LNCAP (cell line): ENCODE results near the gene PHAF1.

ENCODE experiments used
- CTCF ChIP-seq: fragments of 450-650 bp; IDR thresholded peaks from 2 replicates; pipeline ENCODE4 v1.5.1; 2017; ENCODE audit warnings: mild to moderate bottlenecking

Gene PHAF1

DNA sequence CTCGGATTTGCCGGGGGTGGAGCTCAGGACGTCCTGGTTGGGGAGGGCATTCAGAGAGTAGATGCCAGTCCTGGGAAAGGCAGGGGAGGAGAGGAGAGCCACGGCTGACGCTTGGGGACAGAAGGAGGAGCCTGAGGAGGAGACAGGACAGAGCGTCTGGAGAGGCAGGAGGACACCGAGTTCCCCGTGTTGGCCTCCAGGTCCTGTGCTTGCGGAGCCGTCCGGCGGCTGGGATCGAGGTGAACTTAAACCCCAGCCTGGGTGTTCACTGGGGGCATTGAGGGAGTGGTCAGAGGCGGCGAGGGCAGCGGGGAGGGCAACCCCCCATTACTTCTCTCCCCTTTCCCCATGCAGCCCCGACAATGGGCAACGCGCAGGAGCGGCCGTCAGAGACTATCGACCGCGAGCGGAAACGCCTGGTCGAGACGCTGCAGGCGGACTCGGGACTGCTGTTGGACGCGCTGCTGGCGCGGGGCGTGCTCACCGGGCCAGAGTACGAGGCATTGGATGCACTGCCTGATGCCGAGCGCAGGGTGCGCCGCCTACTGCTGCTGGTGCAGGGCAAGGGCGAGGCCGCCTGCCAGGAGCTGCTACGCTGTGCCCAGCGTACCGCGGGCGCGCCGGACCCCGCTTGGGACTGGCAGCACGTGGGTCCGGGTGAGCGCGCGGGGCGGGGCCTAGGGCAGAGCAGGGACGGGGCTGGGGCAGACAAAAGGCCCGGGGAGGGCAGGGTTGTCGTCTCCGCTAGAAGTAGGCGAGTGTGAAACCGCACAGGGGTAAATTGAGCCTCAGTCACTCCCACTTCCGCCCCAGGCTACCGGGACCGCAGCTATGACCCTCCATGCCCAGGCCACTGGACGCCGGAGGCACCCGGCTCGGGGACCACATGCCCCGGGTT lies 64.3 kb downstream of the PHAF1 start:
- TF ChIP-seq CTCF = peak; percentile 37; the same call in 1 of the 2 replicates

DNA sequence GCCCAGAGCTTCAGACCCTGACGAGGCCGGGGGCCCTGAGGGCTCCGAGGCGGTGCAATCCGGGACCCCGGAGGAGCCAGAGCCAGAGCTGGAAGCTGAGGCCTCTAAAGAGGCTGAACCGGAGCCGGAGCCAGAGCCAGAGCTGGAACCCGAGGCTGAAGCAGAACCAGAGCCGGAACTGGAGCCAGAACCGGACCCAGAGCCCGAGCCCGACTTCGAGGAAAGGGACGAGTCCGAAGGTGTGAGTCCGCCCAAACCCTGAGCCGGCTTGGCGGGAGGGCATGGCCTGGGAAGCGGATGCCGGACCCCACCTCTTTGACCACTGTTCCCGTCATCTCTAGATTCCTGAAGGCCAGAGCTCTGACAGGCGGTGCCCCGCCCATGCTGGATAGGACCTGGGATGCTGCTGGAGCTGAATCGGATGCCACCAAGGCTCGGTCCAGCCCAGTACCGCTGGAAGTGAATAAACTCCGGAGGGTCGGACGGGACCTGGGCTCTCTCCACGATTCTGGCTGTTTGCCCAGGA lies 65.0 kb downstream of the PHAF1 start:
- TF ChIP-seq CTCF = no peak

GRCh38 chr16:67176662-67177061 lies 66.9 kb downstream of the PHAF1 start:
- TF ChIP-seq CTCF = no peak

DNA sequence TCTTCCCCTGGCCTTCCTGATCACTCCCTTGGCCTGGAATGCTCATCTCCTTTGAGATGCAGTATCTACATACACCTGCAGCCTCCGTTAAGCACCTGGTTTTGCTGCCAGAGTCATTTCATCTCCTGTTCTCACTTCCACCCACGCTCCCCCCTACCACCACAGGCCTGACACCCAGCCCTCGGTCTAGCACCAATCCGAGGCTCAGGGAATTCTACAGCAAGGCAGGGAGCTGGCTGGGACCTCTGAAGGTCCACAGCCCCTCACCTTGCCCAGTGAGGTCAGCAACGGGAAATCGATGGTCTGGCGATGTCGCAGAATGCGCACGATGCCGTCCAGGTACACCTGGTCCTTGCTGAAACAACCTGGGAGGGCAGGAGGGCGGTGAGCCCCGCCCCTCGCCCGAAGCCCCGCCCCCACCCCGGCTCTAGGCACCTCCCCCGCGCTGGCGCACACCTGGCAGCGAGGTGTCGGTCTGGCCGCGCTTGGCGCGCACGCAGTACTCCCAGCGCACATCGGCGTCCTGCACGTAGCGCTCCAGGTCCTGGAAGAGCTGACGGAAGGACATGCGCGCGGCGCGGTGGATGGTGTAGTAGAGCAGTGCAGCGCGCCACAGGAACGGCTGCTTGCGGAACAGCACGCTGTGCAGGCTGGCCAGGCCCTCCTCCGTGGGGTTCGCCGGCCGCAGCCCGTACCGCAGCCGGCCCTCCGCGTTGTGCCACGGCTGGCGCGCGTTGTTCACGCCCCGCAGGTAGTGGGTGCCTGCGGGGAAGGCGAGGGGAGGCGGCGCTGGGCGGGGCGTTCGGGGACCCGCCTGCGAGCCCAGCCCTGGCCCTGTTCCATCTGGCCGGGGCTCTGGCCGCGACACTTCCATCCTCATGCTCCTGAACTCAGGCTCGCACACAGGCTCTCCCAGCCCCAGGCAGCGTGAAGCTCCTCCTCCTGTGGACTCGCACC lies 68.3 kb downstream of the PHAF1 start:
- no peak for TF ChIP-seq CTCF

GRCh38 chr16:67179421-67180080 lies 69.8 kb downstream of the PHAF1 start:
- TF ChIP-seq CTCF = peak; percentile 33; the same call in 1 of the 2 replicates

DNA sequence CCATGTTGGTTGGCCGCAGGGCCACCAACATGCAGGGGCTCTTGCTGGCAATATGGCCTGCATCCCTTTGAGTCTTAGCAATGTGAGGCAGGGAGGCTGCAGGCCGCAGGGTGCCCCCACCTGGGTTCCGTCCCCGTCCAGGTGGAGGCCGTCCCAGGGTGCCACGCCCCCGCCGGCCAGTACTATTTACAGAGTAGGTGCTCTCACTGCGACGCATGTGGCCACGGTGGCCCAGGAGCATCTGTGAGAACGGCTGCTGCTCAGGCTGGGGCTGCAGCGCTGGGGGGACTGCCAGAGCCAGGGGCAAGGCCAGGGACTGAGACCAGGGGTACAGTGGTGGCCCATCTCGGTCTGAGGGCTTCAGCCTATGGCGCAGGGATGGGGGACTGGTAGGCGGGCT lies 70.4 kb downstream of the PHAF1 start:
- TF ChIP-seq CTCF = no peak

DNA sequence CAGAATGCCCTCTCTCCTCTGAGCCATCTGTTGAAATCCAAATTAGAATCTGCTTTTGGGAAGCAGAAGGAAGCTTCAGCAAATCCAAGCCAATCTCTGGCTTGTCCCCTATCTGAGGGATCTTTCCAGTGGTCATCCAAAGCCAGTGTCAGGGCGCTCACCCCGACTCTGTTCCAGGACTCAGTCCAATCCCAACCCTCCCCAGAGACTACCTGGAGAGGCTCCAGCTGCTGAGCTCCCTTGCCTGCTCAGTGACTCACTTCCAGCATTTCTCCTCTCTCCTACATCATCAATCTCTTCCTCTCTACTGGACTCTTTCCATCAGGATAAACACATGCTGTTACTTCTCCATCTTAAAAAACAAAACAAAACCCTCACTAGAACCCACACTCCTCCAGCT lies 71.6 kb downstream of the PHAF1 start:
- no peak for TF ChIP-seq CTCF
